Osteoblast (primary cell): ENCODE measurements around the gene SCD5. TPM values are rescaled to one million over a fixed set of nuclear protein-coding genes. Genes with fewer than 3 reads are reported as not detected.

Experiments
- DNase-seq: peaks from one replicate; pipeline ENCODE4 v3.0.0; 2011; ENCODE audit warnings: low spot score, mixed read lengths; ENCODE audit not compliant: insufficient read length; ENCODE audit errors: missing footprints
- H2AFZ ChIP-seq: 2 replicates; pipeline ENCODE4 v1.6.0; 2011; ENCODE audit warnings: mild to moderate bottlenecking, low read length
- H3K27ac ChIP-seq: 2 replicates; pipeline ENCODE4 v1.5.1; 2011; ENCODE audit warnings: mild to moderate bottlenecking, low read depth, low read length, moderate library complexity
- H3K27me3 ChIP-seq: 2 replicates; pipeline ENCODE4 v1.6.0; 2012; ENCODE audit warnings: mild to moderate bottlenecking, control low read depth, inconsistent platforms, low read length, moderate library complexity; ENCODE audit not compliant: insufficient read depth
- H3K36me3 ChIP-seq: 2 replicates; pipeline ENCODE4 v1.5.1; 2011; ENCODE audit warnings: mild to moderate bottlenecking, low read length, control low read depth, moderate library complexity; ENCODE audit not compliant: insufficient read depth
- H3K4me1 ChIP-seq: 2 replicates; pipeline ENCODE4 v1.5.1; 2011; ENCODE audit warnings: mild to moderate bottlenecking, low read length, control low read depth, moderate library complexity; ENCODE audit not compliant: insufficient read depth
- H3K4me2 ChIP-seq: 2 replicates; pipeline ENCODE4 v1.6.0; 2011; ENCODE audit warnings: mild to moderate bottlenecking, low read length; ENCODE audit not compliant: insufficient read depth
- H3K4me3 ChIP-seq: fragments of 200-600 bp; sonication (generic); 3 replicates; pipeline ENCODE4 v1.5.1; 2012; ENCODE audit warnings: mild to moderate bottlenecking, low read length, inconsistent platforms; ENCODE audit not compliant: insufficient read depth
- H3K79me2 ChIP-seq: 2 replicates; pipeline ENCODE4 v1.6.0; 2012; ENCODE audit warnings: mild to moderate bottlenecking, low read length, control low read depth, inconsistent platforms; ENCODE audit not compliant: insufficient read depth
- H3K9me3 ChIP-seq: 2 replicates; pipeline ENCODE4 v1.5.1; 2011; ENCODE audit warnings: low read depth, low read length, control low read depth
- H4K20me1 ChIP-seq: 2 replicates; pipeline ENCODE4 v1.6.0; 2012; ENCODE audit warnings: mild to moderate bottlenecking, low read length, control low read depth; ENCODE audit not compliant: insufficient read depth
- total RNA-seq: library from RNA; depleted of rRNA; stranded (reverse); fragments of >200 nt; gene quantifications from 2 replicates; pipeline ENCODE4 v1.2.3, GENCODE V29; 2012
- TF ChIP-seq, protein P1 (sequence below): IDR thresholded peaks from 2 replicates; pipeline ENCODE4 v1.5.1; 2011; ENCODE audit warnings: mild to moderate bottlenecking, low read depth, low read length, moderate library complexity; ENCODE audit errors: extremely low read depth

SCD5 gene
- total RNA-seq, 1 donor = 11.9 TPM

GRCh38 chr4:82713856-82714255 is 84.7 kb downstream of the SCD5 start:
- H3K27ac ChIP-seq = no peak overlapping the region
- H3K9me3 ChIP-seq = no peaks in the 10 kb centered on the region
- H2AFZ ChIP-seq = no peak overlapping the region
- H3K4me2 ChIP-seq = no peak overlapping the region
- H3K36me3 ChIP-seq = no peaks in the 10 kb centered on the region
- H4K20me1 ChIP-seq = no peaks in the 10 kb centered on the region
- H3K4me1 ChIP-seq = no peaks in the 10 kb centered on the region
- H3K27me3 ChIP-seq = no peaks in the 10 kb centered on the region
- no peak overlapping the region for H3K4me3 ChIP-seq
- no peak for DNase-seq
- TF ChIP-seq, protein P1, sequence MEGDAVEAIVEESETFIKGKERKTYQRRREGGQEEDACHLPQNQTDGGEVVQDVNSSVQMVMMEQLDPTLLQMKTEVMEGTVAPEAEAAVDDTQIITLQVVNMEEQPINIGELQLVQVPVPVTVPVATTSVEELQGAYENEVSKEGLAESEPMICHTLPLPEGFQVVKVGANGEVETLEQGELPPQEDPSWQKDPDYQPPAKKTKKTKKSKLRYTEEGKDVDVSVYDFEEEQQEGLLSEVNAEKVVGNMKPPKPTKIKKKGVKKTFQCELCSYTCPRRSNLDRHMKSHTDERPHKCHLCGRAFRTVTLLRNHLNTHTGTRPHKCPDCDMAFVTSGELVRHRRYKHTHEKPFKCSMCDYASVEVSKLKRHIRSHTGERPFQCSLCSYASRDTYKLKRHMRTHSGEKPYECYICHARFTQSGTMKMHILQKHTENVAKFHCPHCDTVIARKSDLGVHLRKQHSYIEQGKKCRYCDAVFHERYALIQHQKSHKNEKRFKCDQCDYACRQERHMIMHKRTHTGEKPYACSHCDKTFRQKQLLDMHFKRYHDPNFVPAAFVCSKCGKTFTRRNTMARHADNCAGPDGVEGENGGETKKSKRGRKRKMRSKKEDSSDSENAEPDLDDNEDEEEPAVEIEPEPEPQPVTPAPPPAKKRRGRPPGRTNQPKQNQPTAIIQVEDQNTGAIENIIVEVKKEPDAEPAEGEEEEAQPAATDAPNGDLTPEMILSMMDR = no peak
- no peaks in the 10 kb centered on the region for H3K79me2 ChIP-seq

GRCh38 chr4:82712561-82712960 is 86.0 kb downstream of the SCD5 start:
- H3K27ac ChIP-seq = no peak overlapping the region
- no peaks in the 10 kb centered on the region for H4K20me1 ChIP-seq
- H2AFZ ChIP-seq = no peak overlapping the region
- H3K27me3 ChIP-seq = no peaks in the 10 kb centered on the region
- TF ChIP-seq, protein P1 = no peak
- no peak for DNase-seq
- no peaks in the 10 kb centered on the region for H3K36me3 ChIP-seq
- H3K4me3 ChIP-seq = no peak overlapping the region
- H3K4me1 ChIP-seq = no peaks in the 10 kb centered on the region
- no peaks in the 10 kb centered on the region for H3K9me3 ChIP-seq
- no peak overlapping the region for H3K4me2 ChIP-seq
- H3K79me2 ChIP-seq = no peaks in the 10 kb centered on the region

- Histone ChIP-seq H3K4me1 (peaks cover 3% of the 10 kb centered on the region), H2AFZ (no peak overlapping the region), H3K79me2 (no peaks in the 10 kb centered on the region), H4K20me1 (no peaks in the 10 kb centered on the region), H3K4me3 (no peak overlapping the region), H3K27ac (no peak overlapping the region), H3K27me3 (no peaks in the 10 kb centered on the region), H3K9me3 (no peaks in the 10 kb centered on the region), H3K36me3 (no peaks in the 10 kb centered on the region), H3K4me2 (no peak overlapping the region)
- TF ChIP-seq, protein P1 = no peak
- no peak for DNase-seq
Measured at GRCh38 chr4:82711158-82711785, 87.3 kb downstream of the SCD5 start.

- Histone ChIP-seq H3K27ac (no peak overlapping the region), H4K20me1 (no peaks in the 10 kb centered on the region), H3K9me3 (no peaks in the 10 kb centered on the region), H3K4me2 (no peak overlapping the region), H3K4me1 (peaks cover 5% of the 10 kb centered on the region), H2AFZ (no peak overlapping the region), H3K36me3 (no peaks in the 10 kb centered on the region), H3K27me3 (no peaks in the 10 kb centered on the region), H3K4me3 (no peak overlapping the region), H3K79me2 (no peaks in the 10 kb centered on the region)
- DNase-seq = no peak
- TF ChIP-seq, protein P1 = no peak
Measured at GRCh38 chr4:82710197-82710929, 88.2 kb downstream of the SCD5 start.
